ENCODE measurements around the gene IQGAP3.

- TF ChIP-seq SP1 (IDR thresholded peaks at IDR 0.05) (no peak), MAX (IDR thresholded peaks at IDR 0.05) (no peak), FOXA1 (IDR thresholded peaks at IDR 0.05) (no peak), CTCF (IDR thresholded peaks at IDR 0.05; ENCODE audit: low read depth, low read length, missing input control) (no peak), REST (IDR thresholded peaks at IDR 0.05) (no peak), RAD21 (IDR thresholded peaks at IDR 0.05) (no peak), TAF1 (conservative IDR thresholded peaks at IDR 0.05) (no peak), JUND (IDR thresholded peaks at IDR 0.05) (no peak), HNF4A (conservative IDR thresholded peaks at IDR 0.05) (no peak), YY1 (IDR thresholded peaks at IDR 0.05) (no peak), NR2F2 (IDR thresholded peaks at IDR 0.05) (no peak), ZBTB33 (IDR thresholded peaks at IDR 0.05) (no peak)
Observed at GRCh38 chr1:156571261-156571852, 1.0 kb downstream of the IQGAP3 start.

Measured in liver (tissue), 3 donors.